A549 treated with CpdA at 1 μM for 4 hours (cell line): ENCODE results near the gene PPM1A. TPM values are rescaled to one million over a fixed set of nuclear protein-coding genes. Genes with fewer than 3 reads are reported as not detected.

Experiments used
- total RNA-seq: library from RNA; stranded (reverse); fragments of 200-300 nt; extraction: Qiagen RNA extraction; gene quantifications from 5 replicates; pipeline ENCODE4 v1.2.3, GENCODE V29; 2022; ENCODE audit warnings: low read depth

The PPM1A gene
- total RNA-seq, result 36.5 to 47.5 TPM (median 39.1 TPM) in 5 replicates

DNA sequence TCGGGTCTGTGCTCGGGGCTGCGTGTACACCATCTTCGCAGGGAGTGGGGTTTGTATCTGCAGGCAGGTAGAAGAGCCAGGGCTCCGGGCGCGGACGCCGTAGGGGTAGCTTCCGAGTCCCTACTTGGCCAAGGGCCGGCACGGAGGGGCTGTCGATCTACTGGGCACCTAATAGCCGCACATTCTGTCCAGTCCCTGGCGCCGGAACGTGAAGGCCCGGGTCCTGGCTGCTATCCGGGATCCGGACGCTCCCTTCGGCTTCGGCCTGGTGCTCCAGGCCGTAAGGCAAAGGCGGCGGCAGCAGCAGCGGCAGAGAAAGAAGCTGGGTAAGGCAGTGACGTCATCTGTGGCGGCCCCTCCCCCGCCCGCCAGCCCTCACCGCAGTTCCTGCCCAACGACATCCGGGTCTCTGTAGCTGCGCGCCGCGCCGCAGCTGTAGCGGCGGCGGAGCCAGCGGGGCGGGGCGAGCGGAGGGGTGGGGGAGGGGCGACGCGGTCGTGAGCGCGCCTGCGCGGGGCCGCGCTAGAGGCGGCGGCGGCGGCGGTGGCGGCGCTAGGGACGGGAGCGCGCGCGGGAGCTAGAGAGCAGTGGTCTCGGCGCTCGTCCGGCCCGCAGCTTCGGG, at the start of gene PPM1A:
Gene PPM1A, plus strand, starts transcription at position 525 of the 622 bp plus-strand sequence. CDS start 33,483 bp downstream, outside the sequence.

Other genes with a start within 250 kb of the PPM1A start
- gene PCNX4, start 157.3 kb upstream of the PPM1A start, total RNA-seq, result 25.1 to 44.2 TPM (median 26.2 TPM) in 5 replicates
- gene DHRS7, start 83.8 kb upstream of the PPM1A start, total RNA-seq, result 79.2 to 83.3 TPM (median 80.3 TPM) in 5 replicates
- not detected in 5 replicates for gene C14orf39, start 236.8 kb downstream of the PPM1A start, total RNA-seq